GM21381 (cell line): ENCODE results near the gene NME7.
"Not testable (repeated sequence)": the region's sequence is repeated elsewhere in the genome, so short reads cannot be mapped to it uniquely, and the experiment has no call there.

Experiments
- ATAC-seq: cut with Tn5 transposase; IDR thresholded peaks from one replicate; pipeline ENCODE4 v1.9.1; 2021; ENCODE audit warnings: mild to moderate bottlenecking, moderate library complexity; ENCODE audit not compliant: unreplicated experiment

Gene NME7

DNA sequence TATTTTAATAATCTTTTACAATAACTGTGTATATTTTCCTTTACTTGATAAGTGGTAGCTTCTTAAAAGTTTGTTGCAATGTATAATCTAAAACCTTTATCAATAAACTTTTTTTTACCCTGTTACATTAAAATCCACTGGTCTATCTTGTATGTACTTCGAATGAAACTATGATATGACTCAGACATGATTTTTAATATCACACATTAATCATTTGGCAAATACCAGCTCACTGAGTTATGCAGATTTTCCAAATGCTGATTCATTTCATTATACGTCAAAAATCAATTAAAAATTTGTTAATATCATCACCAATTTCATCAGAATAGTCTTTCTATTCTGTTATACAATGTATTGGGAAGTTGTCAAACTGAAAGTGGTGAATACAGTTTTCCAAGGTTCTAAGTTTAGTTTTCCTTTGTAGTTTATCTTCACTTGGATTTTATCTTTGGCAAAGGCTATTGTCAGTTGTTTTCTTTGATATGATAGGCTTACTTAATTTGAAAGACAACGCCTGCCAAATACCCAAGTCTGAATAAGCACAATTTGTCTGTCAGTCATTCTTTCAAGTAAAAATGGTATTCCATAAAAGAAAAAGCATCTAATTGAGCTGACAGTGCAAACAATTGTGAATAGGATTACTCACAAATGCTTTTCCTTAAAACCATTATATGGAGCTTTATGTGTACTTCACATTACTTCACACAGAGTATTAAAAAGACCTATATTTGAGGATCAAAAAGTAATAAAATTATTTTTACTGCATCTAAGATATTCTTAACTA is 127.0 kb downstream of the NME7 start:
- ATAC-seq, result no peak

DNA sequence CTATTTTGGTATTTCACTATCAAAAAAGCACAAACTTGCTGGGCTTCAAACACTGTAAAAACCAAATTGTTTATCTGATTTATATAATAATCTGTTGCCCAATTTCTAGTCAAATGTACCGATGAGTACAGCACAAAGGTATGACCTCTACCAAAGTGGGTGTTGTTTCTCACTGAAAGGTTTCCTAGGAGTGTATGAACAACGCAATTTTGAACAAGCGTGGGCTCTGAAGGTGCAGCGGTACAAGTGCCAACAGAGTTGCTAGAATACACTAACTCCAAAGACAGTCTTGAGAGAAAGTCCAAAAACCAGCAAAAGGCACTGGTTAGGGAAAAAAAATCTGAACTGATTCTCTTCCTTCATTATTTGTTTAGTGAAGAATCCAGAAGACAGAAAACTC is 130.7 kb downstream of the NME7 start:
- no peak for ATAC-seq

DNA sequence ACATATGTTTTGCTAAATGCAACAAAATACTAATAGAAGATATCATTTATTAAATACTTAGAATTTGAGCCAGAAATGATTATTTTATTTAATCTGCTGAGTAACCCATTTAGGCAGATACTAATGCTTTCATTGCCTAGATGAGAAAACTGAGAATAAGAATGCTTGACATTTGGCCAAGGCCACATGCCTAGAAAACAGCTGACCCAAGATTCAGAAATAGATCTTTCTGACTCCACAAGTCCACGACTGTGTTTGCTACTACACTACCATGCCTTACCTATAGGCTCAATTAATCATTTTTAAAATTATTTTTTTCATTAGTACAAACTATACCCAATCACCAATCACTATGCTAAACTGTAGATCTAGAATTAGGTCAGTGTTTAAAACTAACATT is 131.5 kb downstream of the NME7 start:
- ATAC-seq, result no peak

DNA sequence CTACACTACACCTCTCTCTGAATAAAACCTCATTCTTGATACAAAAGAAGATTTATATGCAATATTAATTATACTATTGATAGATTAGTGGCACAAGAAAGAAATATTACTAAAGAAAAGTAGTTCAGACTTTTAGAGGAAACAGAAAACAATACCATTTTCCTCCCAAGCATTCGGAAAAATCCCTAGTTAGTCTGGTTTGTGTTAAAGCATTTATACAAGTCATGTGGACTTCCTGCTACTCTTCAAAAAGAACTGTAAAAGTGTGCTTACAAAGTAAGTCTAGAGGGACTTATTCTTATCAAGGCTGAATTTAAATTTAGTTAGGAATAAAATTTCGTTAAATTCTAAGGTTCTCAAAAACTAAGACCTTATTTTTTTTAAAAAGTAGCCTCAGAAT is 132.0 kb downstream of the NME7 start:
- ATAC-seq, result no peak

DNA sequence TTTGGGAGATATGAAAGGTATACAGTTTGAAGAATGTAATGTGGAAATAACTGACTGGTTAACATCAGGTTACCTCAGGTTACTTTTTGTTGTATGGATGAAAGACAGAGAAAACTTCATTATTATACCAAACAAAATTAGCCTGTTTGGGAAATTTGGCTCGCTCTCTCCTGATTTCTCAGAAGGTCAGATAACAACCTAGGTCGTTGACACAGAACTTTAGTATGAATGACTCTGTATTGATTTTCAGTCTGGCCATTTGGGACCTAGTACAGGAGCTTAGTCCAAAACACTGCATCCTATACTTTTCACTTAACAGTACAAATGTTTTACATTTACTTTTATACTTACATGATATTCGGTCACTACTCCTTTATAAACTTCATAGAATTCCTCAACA is 132.8 kb downstream of the NME7 start:
- no peak for ATAC-seq

DNA sequence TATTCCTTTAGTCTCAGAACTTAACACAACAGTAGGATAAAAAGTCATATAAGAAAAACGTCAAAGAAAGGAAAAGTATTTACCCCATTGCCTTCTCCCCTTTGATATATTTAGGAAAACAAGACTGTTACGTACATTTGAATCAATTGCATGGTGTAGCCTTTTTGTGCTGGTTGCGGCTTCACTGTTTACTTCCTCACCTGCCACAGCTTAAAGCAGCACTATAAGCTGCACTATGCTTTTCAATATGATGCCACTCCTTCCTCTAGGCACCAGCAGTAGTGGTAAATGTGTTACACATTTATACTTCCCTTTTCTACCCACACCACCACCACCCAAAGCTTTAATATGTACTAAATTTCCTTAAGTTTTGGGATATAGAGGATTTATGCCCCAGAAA is 150.0 kb downstream of the NME7 start:
- ATAC-seq, result peak; percentile 40

DNA sequence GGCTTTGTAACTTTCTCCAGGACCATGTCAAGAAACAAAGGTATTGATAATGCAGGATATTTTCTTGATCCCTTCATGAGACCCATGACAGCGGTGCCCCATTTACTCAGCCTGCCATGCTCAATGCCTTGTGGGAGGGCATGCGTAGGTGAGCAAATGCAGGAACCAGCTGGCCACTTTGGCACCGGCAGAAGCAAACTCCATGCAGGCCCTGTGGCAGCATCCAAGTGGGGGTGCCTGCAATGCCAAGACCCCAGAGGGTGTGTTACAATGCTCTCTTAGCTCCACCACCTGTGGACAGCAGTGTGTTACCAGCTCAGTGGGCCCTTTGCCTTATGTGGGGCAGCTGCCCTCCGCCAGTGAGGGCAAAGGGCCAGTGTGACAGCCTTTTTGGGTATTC is 153.0 kb downstream of the NME7 start:
- ATAC-seq, result no peak

DNA sequence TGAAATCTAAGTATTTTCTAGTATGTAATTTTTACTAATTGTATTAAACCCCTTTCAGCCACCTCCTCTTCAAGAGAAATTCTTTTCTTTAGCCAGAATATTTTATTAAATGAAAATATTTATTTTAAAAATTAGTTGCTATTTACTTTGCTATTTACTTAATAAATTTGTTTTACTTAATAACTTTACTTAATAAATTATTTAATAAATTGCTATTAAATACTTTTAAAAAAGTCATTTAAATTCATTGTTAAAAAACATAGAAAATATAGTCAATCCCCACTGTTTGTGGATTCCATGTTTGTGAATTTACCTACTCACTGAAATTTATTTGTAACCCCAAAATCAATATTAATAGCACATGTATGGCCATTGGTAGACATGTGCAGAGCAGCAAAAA is 155.5 kb downstream of the NME7 start:
- no peak for ATAC-seq

DNA sequence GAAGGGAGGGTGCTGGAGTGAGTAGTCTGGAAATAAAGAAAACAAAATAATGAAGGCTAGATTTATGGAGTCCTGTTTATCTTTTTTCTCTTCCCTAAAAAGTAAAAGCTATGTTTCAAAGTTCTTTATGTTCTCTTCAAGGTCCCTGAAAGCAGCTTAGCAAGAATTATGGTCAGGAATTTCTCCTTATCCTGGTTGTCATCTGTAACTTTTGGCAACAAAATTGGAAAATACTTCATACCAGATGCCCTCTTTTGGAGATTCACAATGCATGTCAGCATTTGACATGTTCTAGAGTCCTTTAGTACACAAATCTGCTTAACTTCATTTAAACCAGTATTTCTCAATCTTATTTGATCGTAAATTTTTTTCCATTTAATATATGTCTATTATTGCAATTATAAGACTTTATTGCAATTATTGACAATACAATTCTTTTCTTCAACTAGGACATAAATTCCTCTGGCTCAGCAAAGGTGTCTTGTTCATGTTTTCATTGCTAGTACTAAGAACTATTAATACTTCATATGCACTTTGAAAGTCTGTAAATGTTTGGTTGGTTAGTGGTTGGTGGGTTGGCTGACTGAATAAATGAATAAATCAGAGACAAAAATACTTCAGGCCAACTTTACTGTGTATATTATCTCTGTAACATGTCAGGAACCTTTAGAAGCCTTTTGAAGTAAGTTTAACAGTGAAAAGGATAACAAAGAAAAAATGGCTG is 159.6 kb downstream of the NME7 start:
- no peak for ATAC-seq

DNA sequence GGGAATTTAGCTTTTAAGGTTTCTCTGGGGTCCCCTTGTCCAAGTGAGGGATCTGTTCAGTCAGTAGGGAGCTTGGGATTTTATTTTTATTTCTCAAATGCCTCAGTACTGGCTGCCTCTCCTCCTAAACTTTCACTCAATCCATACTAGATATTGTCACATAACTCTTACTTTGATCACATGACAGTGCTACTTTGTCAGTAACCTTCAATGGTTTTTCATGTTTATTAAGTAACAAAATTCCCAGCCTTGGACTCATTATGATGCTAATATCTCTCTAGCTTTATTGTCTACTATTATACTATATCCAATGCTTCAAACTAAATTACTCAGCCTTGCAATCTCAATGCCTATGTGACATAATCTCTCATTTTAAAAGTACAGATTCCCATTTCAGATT is 163.4 kb downstream of the NME7 start:
- ATAC-seq, result no peak

DNA sequence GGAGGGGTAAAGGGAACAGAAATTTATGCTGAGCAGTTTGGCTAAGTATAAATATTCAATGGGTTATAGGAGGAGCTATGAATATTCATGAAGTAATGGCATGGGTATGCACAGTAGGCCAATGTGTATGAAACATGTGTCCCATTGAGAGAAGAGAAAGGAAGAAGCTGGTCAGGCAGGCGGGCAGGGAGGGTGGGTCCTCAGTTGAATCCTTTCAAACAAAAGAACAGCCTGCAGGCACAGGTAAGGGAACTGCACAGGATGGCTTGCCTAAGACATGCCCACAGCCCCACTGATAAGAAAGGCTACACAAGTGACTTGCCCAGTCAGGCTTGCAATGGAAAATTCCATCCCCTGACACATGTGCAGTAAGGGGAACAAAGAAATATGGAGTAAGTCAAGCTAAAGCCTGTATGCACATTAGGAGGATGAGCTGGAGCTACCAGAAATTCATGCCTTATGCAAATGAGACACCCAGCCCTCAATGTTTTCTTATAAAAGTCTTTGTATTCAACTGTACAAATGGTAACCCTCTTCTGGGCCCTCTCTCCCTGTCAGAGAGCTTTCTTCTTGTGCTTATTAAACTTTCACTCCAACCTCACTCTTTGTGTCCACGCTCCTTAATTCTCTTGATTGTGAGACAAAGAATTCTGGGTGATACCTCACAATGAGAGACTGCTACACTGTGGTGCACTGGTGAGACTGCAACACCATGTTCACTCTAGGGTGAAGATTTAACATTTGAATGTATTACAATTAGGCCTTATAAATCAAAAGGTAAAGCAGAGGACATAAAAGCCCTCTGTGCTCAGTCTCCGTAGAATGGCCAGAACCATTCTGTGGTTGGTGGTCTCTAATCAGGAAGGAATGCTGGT is 164.6 kb downstream of the NME7 start:
- ATAC-seq, result no peak

DNA sequence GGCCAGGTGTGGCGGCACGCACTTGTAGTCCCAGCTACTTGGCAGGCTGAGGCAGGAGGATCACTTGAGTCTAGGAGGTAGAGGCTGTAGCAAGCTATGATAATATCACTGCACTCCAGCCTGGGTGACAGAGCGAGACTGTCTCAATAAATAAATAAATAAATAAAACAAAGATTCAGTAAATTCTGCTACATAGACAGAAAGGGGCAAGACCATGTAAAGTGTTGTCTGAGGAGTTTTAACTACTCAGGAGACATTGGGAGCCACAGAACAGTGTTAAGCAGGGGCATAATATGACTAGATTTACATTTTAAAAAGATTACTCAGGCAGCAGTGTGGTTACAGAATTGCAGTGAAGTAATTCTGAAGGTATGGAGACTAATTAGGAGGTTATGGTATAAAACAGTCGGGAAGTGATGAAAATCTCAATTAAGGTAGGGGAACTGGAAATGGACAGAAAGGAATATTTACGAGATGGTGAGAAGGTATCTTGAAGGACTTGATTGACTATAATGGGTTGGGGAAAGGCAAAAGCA is 166.4 kb downstream of the NME7 start:
- ATAC-seq, result no peak

DNA sequence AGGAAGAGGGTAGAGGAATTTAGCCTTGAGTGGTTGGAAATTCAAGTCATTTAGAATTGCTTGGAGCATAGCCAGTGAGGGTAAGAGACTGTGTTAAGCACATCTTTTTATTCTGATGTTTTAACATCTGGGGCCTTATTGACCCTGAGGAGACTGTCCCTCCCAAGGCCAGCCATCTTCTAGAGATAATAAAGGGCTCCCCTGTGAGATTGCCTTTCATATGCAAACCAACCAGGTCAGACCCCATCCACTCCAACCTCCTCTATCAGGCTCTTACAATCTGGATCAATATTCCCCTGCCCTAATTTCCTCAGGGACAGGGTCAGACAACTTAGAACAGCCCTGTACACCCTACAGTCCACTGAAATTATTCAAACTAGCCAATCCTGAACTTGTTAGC is 167.3 kb downstream of the NME7 start:
- ATAC-seq, result no peak

DNA sequence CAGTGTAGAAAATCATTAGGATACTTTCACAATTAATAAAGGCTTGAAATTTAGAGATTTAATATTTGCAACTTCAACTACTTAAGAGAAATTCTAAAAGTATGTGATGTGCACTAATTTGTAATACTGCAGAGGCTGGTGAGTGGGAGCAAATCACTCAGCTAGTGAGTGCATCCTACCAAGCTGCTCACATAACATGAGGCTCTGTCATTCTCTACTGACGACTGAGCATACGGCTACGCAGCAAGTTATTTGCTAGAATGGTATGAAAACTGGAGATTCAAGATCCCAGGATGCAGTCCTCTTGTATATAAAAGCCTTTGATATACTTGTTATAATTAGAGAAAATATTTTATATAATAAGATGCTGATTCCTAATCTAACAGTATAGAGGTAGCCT is 171.0 kb downstream of the NME7 start:
- no peak for ATAC-seq

DNA sequence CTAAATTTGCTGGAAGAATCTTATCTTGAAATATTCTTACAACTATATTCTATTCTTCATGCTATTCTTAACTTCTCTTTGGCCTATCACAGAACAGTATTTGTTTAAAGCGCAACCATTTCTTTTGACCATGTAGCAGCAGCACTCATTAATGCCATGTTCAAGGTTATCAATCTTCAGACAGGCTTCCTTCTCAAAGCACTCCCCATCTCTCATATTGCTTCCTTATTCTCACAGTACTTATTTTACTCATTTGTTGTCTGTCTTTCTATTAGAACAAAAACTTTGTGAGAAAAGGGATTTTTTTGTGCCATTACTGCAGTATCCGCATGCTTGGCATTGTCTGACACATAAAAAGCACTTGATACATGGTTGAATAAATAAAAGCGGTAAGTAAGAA is 171.4 kb downstream of the NME7 start:
- no peak for ATAC-seq

DNA sequence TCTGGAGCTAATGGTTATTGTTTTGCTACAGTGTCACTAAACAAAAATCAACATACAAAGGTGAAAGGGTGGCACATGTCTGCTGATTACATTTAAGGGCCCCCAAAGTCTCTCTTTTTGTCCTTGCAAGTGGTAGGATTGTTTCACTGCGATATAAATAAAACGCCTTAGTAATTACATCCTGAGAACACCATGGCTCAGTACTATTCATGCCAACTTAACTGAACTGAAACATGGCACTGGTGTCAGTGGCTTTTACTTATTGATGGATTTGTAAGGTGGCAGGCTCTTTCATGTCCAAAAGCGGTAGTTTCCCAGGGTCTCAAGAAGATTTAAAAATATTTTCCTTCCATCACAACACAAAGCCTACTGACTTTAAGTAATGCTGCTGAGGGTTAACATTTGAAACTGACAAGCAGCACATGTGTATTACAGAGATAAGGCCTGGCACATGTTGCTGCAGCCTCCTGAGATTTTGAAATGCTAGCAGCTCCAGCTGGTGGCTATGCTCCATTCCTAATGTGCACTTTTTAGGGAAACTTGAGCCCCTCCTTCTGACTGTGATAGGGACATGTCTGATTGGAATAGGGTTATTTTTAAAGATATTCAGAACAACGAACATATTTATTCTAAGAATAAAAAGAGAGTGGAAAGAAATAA is 174.3 kb downstream of the NME7 start:
- no peak for ATAC-seq

DNA sequence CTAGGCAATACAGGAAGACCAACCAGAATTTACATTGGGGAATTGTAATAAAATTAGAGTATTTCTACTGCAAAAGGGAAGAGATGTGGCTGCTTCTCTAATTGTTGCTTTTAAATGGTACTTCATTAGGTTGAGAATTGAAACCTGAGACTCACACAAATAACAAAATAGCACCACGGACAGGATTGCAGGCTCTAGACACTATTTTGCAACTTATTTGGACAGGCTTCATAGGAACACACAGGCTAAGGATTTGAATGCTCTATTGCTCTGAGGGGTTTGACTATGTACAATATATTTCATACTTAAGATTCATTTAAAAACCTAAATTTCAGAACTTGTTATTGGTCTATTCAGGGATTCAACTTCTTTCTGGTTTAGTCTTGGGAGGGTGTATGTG is 181.5 kb downstream of the NME7 start:
- no peak for ATAC-seq

DNA sequence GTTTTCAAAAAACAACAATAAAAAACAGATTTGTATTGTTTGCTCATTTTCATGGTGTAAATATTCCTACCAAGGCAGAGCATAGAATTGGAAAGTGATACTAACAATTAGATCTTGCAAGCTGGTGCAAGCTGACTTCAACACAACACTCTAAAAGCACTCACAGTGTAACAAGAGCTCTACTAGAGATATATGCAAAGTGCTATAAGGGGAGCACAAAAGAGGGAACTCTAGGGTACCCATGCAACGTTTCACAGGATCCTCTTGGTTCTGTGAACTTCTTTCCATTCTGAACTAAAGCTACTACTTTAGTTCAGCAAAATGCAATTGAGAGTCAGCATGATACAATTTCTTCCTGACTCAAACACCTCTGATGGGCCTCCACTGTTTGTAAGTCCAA is 182.8 kb downstream of the NME7 start:
- no peak for ATAC-seq

DNA sequence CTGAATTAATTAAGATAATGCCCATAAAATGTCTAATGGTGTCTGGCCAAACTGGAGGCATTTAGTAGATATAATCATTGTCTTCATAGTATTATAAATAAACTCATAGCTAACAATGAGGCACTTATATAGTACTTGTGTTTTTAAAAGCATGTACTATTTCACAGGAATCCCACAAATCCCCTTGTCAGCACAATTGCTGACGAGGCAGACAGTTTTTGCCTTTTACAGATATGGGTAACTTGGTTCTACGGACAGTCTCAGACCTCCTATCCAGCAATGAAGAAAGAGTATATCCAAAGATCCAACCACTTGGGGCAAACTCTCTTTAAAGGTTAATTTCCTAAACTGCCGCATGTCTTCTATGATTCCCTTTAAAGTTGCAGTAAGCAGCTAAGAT is 187.4 kb downstream of the NME7 start:
- ATAC-seq, result no peak

DNA sequence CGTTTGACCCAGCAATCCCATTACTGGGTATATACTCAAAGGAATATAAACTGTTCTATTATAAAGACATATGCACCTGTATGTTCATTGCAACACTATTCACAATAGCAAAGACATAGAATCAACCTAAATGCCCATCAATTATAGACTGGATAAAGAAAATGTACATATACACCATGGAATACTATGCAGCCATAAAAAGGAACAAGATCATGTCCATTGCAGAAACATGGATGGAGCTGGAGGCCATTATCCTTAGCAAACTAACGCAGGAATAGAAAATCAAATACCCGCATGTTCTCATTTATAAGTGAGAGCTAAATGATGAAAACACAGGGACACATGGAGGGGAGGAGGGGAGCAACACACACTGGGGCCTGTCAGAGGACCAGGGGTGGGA is 188.2 kb downstream of the NME7 start:
- ATAC-seq, result not testable (repeated sequence)

DNA sequence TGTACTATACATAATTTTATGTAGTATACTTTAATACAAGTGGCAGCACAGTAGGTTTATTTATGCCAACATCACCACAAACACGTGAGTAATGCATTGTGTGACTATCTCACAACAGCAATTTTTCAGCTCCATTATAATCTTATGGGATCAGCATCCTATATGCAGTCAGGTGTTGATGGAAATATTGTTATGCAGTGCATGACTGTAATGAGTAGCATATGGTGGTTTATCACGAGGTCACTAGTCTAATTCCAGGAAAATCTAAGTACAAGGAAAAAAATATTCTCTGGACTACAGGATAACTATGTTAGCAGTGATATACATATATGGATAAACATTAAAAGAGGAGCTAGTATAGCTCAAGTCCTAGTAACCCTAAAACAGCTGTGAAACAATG is 192.1 kb downstream of the NME7 start:
- ATAC-seq, result no peak
